Stimulated activated CD8-positive, alpha-beta memory T cell treated with anti-CD3 and anti-CD28 coated beads, Interleukin-12 subunit alpha, Interleukin-12 subunit beta, amount 100 ng/mL, for 24 hours (primary cell): Measurements from ENCODE around the gene EHD4.
A peak's percentile ranks its signal among the peaks of the same experiment; 100 is the strongest.

ENCODE experiments used
- DNase-seq: peaks from one replicate; pipeline ENCODE4 v3.0.0-alpha.2; 2020; ENCODE audit errors: extremely low read depth

Gene EHD4

GRCh38 chr15:41895957-41896356 lies 76.4 kb downstream of the EHD4 start:
- no peak for DNase-seq

GRCh38 chr15:41895491-41895890 lies 76.9 kb downstream of the EHD4 start:
- DNase-seq = no peak

- peak; percentile 47 for DNase-seq
Measured at GRCh38 chr15:41894791-41895463, 77.4 kb downstream of the EHD4 start.

GRCh38 chr15:41894251-41894790 lies 78.0 kb downstream of the EHD4 start:
- DNase-seq = no peak

- no peak for DNase-seq
Measured at GRCh38 chr15:41893422-41894250, 78.7 kb downstream of the EHD4 start, which contains the start of gene SPTBN5. TSS of gene SPTBN5 (minus strand) at chr15:41894053. CDS start at chr15:41893497, 556 bp downstream.

- DNase-seq = no peak
Measured at GRCh38 chr15:41892621-41893421, 79.5 kb downstream of the EHD4 start.

GRCh38 chr15:41891946-41892345 lies 80.4 kb downstream of the EHD4 start:
- no peak for DNase-seq

- no peak for DNase-seq
Measured at GRCh38 chr15:41891226-41891625, 81.1 kb downstream of the EHD4 start.

GRCh38 chr15:41890050-41890690 lies 82.2 kb downstream of the EHD4 start:
- DNase-seq = no peak

GRCh38 chr15:41888662-41889253 lies 83.6 kb downstream of the EHD4 start:
- no peak for DNase-seq

- DNase-seq = no peak
Measured at GRCh38 chr15:41887893-41888292, 84.5 kb downstream of the EHD4 start.

GRCh38 chr15:41887161-41887560 lies 85.2 kb downstream of the EHD4 start:
- no peak for DNase-seq

- DNase-seq = no peak
Measured at GRCh38 chr15:41886741-41887140, 85.6 kb downstream of the EHD4 start.

- DNase-seq = no peak
Measured at GRCh38 chr15:41885841-41886240, 86.5 kb downstream of the EHD4 start.

- no peak for DNase-seq
Measured at GRCh38 chr15:41885321-41885720, 87.0 kb downstream of the EHD4 start.

GRCh38 chr15:41884458-41884857 lies 87.9 kb downstream of the EHD4 start:
- DNase-seq = no peak

GRCh38 chr15:41883484-41883825 lies 88.9 kb downstream of the EHD4 start:
- DNase-seq = no peak

GRCh38 chr15:41882689-41883483 lies 89.5 kb downstream of the EHD4 start:
- DNase-seq = no peak

GRCh38 chr15:41881920-41882688 lies 90.3 kb downstream of the EHD4 start:
- no peak for DNase-seq

GRCh38 chr15:41881550-41881919 lies 90.8 kb downstream of the EHD4 start:
- no peak for DNase-seq
